Measurements from ENCODE around the gene TEX22. TPM values are rescaled to one million over a fixed set of nuclear protein-coding genes. Genes with fewer than 3 reads are reported as not detected.
A peak's percentile ranks its signal among the peaks of the same experiment; 100 is the strongest.

TEX22 gene
- total RNA-seq, 1 donor from 2014 or later = 4.1 TPM

DNA sequence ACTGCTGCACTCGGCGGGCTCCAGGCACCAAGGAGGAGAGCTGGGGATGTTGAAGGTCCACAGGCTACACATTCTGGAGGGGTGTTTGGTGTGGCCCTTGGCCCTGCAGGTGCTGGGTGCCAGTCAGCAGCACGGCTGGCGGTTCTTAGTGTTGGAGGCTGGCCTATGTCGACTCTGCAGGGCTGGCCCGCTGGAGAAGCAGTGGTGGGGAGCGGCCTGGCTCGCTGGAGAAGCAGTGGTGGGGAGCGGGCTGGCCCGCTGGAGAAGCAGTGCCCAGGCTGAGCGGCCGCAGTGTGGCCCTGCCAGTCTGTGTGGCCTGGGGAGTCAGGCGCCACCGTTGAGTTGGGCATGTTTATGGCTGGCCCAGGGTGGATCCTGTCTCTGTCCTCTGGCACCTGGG lies 48.6 kb downstream of the TEX22 start:
- DNase-seq (ENCODE audit: extremely low spot score, unreplicated experiment) = no peak
- TF ChIP-seq CTCF (conservative IDR thresholded peaks at IDR 0.05) = no peak
- H3K27ac Mint-ChIP-seq = no peak overlapping the region
- no peaks in the 10 kb centered on the region for H3K9me3 Mint-ChIP-seq
- H3K27me3 Mint-ChIP-seq = no peaks in the 10 kb centered on the region
- peaks cover under 1% of the 10 kb centered on the region for H3K4me1 Mint-ChIP-seq (ENCODE audit: unreplicated experiment)
- no peaks in the 10 kb centered on the region for H3K36me3 Mint-ChIP-seq
- no peak overlapping the region for H3K4me3 Mint-ChIP-seq

GRCh38 chr14:105447651-105448640 lies 49.6 kb downstream of the TEX22 start:
- no peak overlapping the region for H3K27ac Mint-ChIP-seq
- no peak for TF ChIP-seq CTCF (conservative IDR thresholded peaks at IDR 0.05)
- H3K36me3 Mint-ChIP-seq = peaks cover 4% of the 10 kb centered on the region

DNA sequence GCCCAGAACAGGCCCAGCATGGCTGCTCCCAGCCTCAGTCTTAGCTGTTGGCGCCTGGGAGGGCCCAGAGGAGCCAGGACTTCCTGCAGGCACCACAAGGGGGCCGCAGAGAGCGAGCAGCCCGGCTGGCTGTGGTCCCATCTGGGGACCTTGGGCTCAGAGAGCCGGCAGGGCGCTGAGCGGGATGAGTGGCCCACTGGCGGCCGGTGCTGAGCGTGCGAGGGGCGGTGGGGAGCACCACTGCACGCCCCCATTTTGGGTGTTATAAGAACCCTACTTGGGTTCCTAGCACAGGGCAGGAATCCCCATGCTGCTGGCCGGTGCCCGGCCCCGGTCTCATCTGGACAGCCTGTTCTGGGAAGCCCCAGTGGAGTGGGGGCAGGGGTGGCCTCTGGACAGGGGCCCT lies 50.4 kb downstream of the TEX22 start:
- peaks cover 4% of the 10 kb centered on the region for H3K36me3 Mint-ChIP-seq
- H3K4me3 Mint-ChIP-seq = no peak overlapping the region
- DNase-seq (ENCODE audit: extremely low spot score, unreplicated experiment) = no peak
- H3K27me3 Mint-ChIP-seq = no peaks in the 10 kb centered on the region
- no peaks in the 10 kb centered on the region for H3K9me3 Mint-ChIP-seq
- no peaks in the 10 kb centered on the region for H3K4me1 Mint-ChIP-seq (ENCODE audit: unreplicated experiment)
- peak; percentile 84 for TF ChIP-seq CTCF (conservative IDR thresholded peaks at IDR 0.05)
- no peak overlapping the region for H3K27ac Mint-ChIP-seq

More at GRCh38 chr14:105447651-105448640, 49.6 kb downstream of the TEX22 start:
- Mint-ChIP-seq H3K4me1 (ENCODE audit: unreplicated experiment) (no peaks in the 10 kb centered on the region), H3K4me3 (no peak overlapping the region), H3K9me3 (no peaks in the 10 kb centered on the region), H3K27me3 (no peaks in the 10 kb centered on the region)
- no peak for DNase-seq (ENCODE audit: extremely low spot score, unreplicated experiment)

GRCh38 chr14:105449276-105450122 lies 51.2 kb downstream of the TEX22 start:
- Mint-ChIP-seq H3K36me3 (peaks cover 4% of the 10 kb centered on the region), H3K4me1 (ENCODE audit: unreplicated experiment) (no peaks in the 10 kb centered on the region), H3K9me3 (no peaks in the 10 kb centered on the region), H3K27me3 (no peaks in the 10 kb centered on the region), H3K27ac (no peak overlapping the region), H3K4me3 (no peak overlapping the region)
- TF ChIP-seq CTCF (conservative IDR thresholded peaks at IDR 0.05) = no peak
- no peak for DNase-seq (ENCODE audit: extremely low spot score, unreplicated experiment)

- peaks cover 4% of the 10 kb centered on the region for H3K36me3 Mint-ChIP-seq
- no peaks in the 10 kb centered on the region for H3K4me1 Mint-ChIP-seq (ENCODE audit: unreplicated experiment)
- H3K9me3 Mint-ChIP-seq = no peaks in the 10 kb centered on the region
- no peak overlapping the region for H3K27ac Mint-ChIP-seq
- H3K4me3 Mint-ChIP-seq = no peak overlapping the region
- no peak for TF ChIP-seq CTCF (conservative IDR thresholded peaks at IDR 0.05)
- no peaks in the 10 kb centered on the region for H3K27me3 Mint-ChIP-seq
- DNase-seq (ENCODE audit: extremely low spot score, unreplicated experiment) = no peak
These were observed 51.8 kb downstream of the TEX22 start for GRCh38 chr14:105450123-105450505.

All from type B pancreatic cell (in vitro differentiated cells).